NCI-H1436 (cell line): ENCODE measurements around the gene ACAN.
A peak's percentile ranks its signal among the peaks of the same experiment; 100 is the strongest.
"Not testable (repeated sequence)": the region's sequence is repeated elsewhere in the genome, so short reads cannot be mapped to it uniquely, and the experiment has no call there.

ENCODE experiments used
- DNase-seq: peaks from one replicate; lab custom pipeline; 2025; lab: John Stamatoyannopoulos, UW

The ACAN gene

GRCh38 chr15:88902846-88903245 is 99.6 kb downstream of the ACAN start:
- no peak for DNase-seq

- DNase-seq, result no peak
These were observed 101.0 kb downstream of the ACAN start for GRCh38 chr15:88904257-88904623.

- DNase-seq, result peak; percentile 63
These were observed 101.5 kb downstream of the ACAN start for GRCh38 chr15:88904624-88905327.

GRCh38 chr15:88905576-88905975 is 102.3 kb downstream of the ACAN start:
- DNase-seq, result no peak

- DNase-seq, result no peak
These were observed 102.9 kb downstream of the ACAN start for GRCh38 chr15:88906130-88906529.

GRCh38 chr15:88906551-88906950 is 103.3 kb downstream of the ACAN start:
- DNase-seq, result no peak

DNA sequence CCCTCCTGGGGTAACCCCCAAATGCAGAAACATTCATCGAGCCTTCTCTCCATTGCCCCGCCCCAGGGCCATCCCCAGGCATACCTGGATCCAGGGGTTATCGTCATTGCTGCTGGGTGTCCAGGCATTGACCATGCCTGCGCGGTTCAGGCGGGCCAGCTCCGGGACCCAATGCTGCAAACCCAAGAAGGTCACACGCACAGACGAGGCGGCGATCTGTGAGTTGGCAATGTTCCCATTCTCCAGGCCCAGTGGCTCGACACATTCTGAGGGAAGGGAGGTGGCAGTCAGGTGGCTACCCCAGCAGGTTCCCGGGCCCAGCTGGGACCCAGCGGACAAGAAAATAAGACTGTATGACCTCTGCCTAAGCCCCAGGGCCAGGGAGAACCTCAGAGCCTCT is 103.9 kb downstream of the ACAN start:
- DNase-seq, result no peak

- no peak for DNase-seq
These were observed 104.9 kb downstream of the ACAN start for GRCh38 chr15:88908123-88908522.

GRCh38 chr15:88908697-88909621 is 105.7 kb downstream of the ACAN start:
- DNase-seq, result no peak

DNA sequence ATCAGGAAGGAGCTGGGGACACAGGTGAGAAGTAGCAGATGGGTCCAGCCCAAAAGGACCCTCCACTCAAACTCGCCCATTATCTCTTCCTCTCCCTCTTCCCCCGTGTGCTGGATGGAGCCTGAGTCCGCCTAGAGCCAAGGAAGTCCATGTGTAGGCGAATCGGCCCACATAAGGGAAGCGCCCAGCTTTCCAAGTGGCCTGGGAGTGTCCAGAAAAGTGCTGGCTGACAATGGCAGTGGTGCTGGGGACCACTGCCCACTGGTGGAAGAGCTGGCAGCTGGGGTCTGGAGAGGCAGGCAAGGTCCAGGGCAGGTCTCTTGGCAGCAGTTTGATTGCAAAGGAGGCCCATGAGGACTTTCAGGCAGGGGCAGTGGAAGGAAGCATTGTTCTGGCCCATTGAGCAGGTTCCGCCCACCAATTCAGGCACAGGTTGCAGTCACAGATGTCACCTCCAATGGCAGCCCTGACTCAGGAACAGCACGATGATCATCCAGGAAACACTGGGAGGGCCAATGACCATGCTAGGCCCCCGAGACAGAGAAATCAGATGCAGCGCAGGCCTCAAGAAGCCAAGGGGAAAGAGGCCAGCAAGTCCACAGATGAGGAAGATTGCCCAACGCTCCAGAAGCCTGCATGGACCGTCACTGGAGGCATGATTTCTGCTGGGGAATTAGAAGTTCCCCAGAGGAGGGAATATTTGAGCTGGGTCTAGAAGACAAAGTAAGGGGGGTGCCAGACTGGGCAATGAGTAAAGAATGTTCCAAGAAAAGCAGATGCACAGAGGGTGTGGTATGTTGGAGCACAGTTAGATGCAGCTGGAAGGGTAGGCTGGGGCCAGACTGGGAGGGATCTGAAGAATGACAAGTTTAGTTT is 107.0 kb downstream of the ACAN start:
- no peak for DNase-seq

DNA sequence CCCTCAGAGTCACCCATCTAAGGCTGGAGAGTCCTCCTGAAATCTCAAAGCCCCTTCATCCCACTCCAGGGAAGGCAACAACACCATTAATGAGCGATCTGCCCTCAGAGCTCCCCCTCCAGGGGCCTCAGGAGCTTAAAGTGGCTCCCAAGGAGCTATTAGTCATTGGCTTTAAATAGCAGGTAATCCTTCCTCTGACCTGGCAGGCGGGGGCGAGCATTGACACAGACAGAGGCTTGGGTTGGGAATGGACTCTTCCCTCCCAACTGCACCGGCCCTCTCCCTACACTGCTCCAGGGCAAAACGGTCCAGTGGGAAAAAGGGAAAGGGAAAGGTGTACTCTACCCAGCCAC is 108.5 kb downstream of the ACAN start:
- no peak for DNase-seq

GRCh38 chr15:88912500-88912921 is 109.3 kb downstream of the ACAN start:
- no peak for DNase-seq

DNA sequence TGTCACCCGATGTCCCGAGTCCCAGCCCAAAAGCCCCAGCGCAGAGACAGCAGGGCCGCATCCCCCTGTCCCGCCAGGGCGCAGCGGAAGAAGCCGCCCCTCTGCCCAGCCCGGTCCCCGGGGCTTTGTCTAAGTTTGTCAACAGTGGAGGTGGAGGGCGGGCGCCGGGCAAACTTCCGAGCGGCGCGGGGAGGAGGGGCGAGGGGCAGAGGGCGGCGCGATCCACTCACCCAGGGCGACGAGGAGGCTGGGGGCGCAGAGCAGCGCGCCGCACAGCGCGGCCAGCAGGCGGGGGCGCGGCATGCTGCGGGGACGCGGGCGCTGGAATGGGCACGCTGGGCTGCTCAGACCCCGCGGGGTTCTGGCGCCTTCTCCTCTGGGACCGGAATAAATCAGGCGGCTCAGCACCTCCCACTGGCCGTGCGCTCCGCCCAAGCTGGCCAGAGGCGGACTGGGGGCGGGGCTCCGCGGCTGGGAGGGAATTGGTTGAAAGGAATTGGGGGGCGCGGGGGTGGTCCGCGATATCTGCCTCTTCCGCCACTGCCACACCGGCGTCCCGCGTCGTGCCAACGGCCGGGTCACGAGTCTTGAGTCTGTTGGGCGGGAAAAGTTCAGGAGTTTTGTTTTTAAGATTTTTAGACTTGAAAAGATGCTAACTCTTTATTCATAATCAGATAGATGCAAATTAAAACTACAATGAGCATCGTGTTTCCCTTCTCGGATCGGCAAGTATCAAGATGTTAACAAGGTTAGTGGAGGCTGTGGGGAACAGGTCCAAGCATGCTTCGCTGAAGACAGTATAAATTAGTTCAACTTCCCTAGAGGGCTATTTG is 110.0 kb downstream of the ACAN start, which contains the start of gene MFGE8:
TSS of gene MFGE8 (minus strand) at position 363 of the 833 bp plus-strand sequence. CDS start at position 303, 60 bp downstream.
- DNase-seq, result peak; percentile 48

GRCh38 chr15:88913850-88914169 is 110.6 kb downstream of the ACAN start:
- DNase-seq, result no peak

GRCh38 chr15:88915354-88915753 is 112.1 kb downstream of the ACAN start:
- DNase-seq, result no peak

DNA sequence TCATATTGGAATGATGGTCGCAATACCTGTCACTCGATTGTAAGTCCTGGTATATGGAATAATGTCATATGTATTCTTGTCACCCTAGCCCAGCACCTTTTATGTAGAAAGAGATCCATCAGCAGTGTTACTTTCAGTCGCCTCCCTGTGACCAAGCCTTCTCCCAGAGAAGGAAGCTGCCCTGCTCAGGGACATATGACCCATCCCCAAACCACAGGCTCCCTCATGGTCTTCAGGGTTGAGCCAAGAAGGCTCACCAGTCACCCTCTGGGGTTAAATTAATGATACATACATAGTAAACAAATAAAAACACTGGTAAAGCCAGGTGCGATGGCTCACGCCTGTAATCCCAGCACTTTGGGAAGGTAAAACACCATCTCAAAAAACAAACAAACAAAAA is 114.5 kb downstream of the ACAN start:
- no peak for DNase-seq

DNA sequence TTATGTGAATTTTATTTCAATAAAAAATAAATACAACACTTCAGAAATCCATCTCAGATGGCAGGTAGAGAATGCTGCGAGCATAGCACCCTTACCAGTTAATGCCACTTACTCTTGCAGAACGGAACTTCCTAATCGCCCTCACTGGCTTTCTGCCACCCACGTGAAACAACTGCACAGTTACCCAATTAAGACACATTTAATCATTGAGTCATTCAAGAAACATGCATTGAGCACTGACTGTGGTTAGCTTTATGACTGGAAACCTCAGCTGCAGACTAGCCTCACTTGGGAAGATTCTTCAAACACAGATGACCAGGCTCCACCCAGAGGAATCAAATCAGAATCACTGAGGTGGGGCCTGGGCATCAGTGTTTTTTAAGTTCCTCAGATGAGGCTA is 115.5 kb downstream of the ACAN start:
- DNase-seq, result peak; percentile 17

DNA sequence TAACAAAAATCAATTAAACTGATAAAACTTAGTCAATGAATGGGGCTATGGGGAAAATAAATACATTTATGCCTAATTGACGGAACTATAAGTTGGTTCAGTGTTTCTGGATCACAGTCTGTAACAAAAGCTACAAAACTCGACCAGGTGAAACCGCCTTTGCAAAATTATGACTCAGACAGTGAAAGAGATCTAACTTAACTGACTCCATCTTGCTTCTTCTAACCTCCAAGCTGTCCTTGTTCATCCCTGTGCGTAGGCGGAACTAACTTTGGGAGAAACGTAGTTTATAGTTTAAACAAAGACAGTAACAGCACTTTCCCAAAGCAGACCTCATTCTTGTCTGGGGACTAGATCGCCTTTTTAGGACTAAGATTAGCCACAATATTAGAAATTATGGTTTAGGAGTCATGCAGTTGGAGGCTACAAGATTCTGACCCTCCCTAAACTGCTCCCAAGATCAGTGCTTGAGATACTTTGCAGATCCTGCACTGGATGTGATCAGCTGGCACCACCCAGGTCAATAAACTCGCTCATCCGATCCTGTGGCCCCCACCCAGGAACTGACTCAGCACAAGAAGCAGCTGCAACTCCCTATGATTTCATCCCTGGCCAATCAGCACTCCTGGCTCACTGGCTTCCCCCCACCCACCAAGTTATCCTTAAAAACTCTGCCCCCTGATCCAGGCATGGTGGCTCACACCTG is 117.1 kb downstream of the ACAN start:
- DNase-seq, result no peak

- not testable (repeated sequence) for DNase-seq
These were observed 117.7 kb downstream of the ACAN start for GRCh38 chr15:88920892-88921435.
